ENCODE data around the gene SLC22A14.

GRCh38 chr3:38337703-38338102 is 55.6 kb downstream of the SLC22A14 start:
- TF ChIP-seq CTCF (IDR thresholded peaks at IDR 0.05 in 8 of 11, conservative IDR thresholded peaks at IDR 0.05 in 3 of 11) (no peak), POLR2AphosphoS5 (IDR thresholded peaks at IDR 0.05) (no peak)

All from spleen (tissue), 7 donors.